ENCODE results near the gene SLC22A31.

SLC22A31 gene

DNA sequence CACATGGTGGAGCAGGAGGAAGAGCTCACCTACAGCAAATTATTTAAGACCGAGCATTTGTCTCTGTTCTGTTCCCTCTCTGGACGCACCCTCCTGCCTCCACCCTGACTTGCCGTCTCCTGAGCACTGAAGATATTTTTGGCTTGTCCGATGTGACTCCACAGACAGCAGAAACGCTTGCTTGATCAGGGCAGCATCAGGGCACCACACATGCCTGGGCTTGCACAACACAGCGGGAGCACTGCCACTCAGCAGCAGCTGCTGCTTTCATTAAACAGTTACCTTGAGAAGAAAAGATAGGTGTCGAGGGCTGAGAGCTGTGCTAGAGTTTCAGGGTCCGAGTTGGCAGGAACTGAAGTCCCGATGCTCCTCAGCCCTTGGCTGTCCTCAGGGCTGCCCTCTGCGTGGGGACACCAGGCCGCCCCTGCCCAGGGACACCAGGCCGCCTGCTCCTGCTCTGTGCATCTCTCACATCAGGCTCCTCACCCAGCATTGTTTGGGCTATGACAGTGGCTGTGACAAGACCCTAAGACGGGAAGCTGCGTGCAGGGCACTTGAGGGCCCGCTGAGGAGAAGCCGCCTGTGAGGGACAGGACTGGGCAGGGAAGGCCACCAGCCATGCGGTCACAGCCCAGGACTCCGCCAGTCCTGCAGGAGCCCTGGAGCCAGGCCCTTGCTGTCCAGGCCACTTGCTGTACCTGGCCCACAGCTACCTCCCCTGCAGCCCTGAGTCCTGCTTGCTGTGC, 50.1 kb downstream of the SLC22A31 start:
- DNase-seq (ENCODE audit: low read depth in 3 of 3), result no peak

DNA sequence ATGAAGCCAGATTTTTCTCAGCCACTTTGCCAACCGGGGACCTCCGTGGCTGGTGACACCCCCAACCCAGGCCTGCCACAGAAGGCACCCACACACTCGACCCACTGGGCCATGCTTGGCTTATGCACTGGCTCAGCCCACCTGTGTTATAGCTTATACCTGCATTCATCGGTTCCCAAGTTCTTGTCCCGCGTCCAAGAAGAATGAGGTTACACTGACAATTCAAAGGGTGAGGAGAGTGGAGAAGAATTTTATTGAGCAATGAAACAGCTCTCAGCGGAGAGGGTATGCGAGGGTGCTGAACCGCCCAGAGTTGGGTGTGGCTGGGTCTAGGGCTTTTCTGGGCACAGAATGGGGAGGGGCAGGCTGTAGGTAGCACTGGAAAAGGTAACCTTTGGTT, 51.0 kb downstream of the SLC22A31 start:
- no peak for DNase-seq (ENCODE audit: low read depth in 3 of 3)

DNA sequence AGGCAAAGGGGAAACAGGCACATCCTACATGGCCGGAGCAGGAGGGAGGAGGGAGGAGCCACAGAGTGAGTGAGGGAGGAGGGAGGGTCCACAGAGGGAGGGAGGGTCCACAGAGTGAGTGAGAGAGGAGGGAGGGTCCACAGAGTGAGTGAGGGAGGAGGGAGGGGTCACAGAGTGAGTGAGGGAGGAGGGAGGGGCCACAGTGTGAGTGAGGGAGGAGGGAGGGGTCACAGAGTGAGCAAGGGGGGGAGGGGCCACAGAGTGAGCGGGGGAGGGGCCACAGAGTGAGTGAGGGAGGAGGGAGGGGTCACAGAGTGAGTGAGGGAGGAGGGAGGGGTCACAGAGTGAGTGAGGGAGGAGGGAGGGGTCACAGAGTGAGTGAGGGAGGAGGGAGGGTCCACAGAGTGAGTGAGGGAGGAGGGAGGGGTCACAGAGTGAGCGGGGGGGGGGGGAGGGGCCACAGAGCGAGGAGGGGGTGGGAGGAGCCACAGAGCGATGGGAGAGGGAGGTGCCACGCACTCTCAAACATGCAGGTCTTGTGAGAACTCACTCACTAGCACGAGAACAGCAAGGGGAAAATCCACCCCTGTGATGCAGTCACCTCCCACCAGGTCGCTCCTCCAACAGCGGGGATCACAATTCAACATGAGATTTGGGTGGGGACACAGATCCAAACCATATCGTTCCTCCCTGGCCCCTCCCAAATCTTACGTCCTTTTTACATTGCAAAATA, 53.1 kb downstream of the SLC22A31 start:
- no peak for DNase-seq (ENCODE audit: low read depth in 3 of 3)

DNA sequence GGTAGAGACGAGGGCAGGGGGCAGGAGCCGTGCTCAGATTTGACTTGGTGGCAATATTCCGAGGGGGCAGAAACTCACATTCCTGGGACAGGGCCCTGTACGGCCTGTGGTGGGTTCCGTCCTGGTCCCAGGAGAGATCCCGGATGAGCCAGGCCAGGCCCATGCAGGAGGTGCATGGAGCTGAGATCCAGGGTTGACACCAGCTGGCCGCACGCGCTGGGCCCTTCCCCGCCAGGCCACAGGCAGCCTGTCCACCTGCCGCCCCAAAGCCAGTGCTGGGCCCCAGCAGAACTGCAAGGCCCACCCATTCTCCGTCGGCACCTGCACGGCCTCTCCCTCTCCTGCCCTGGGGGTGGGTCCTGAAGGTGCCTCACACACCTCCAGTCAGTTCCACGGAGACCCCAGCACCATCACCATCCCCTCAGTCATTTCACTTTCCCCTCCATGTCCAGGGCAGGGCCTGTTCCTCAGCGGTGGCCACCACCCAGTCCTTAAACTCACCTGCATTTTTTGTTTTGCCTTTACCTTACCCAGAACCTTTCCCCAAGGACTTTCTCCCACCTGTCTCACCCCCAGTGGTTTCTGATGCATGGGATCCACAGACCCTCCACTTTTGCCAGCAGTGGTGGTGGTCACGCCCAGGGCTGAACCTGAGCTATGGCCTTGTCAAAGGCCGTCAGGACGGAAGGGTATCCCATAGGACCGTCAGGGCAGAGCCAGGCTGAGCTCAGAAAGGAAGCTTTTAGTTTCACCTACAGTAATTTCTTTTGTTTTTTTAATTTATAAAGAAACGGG, 53.9 kb downstream of the SLC22A31 start:
- no peak for DNase-seq (ENCODE audit: low read depth in 3 of 3)
